Measurements from ENCODE around the gene RPGRIP1L. TPM values are rescaled to one million over a fixed set of nuclear protein-coding genes. Genes with fewer than 3 reads are reported as not detected.

Gene RPGRIP1L
- total and polyA plus RNA-seq, 2 of the 13 experiments (the other 11 are each of a cell fraction or from before 2014, with no cell fraction given): 5.0 to 13.5 TPM

GRCh38 chr16:53549970-53550690 lies 153.5 kb downstream of the RPGRIP1L start (continued):
- TF ChIP-seq ARID5B (CRISPR knock-in tag; IDR thresholded peaks at IDR 0.05): peak; percentile 48; the same call in 1 of the 2 replicates
- TF ChIP-seq ZNF350 (CRISPR knock-in tag; IDR thresholded peaks at IDR 0.05; ENCODE audit: borderline replicate concordance, low read depth): 0 out of 2 replicates have a peak, but pooled peaks have one; percentile 28
- TF ChIP-seq ZZZ3 (CRISPR knock-in tag; IDR thresholded peaks at IDR 0.05; ENCODE audit: borderline replicate concordance): 0 out of 2 replicates have a peak, but pooled peaks have one; percentile 19
- 0 out of 2 replicates have a peak, but pooled peaks have one; percentile 46 for TF ChIP-seq ZNF44 (CRISPR knock-in tag; IDR thresholded peaks at IDR 0.05)
- TF ChIP-seq ZNF547 (CRISPR knock-in tag; IDR thresholded peaks at IDR 0.05): 0 out of 2 replicates have a peak, but pooled peaks have one; percentile 27
- TF ChIP-seq CEBPG (CRISPR knock-in tag; IDR thresholded peaks at IDR 0.05): 0 out of 2 replicates have a peak, but pooled peaks have one; percentile 15
- peak; percentile 75 for TF ChIP-seq RNF2 (conservative IDR thresholded peaks at IDR 0.05; ENCODE audit: low read depth)
- no peak for TF ChIP-seq ZNF550 (CRISPR knock-in tag; IDR thresholded peaks at IDR 0.05; ENCODE audit: borderline replicate concordance)
- 0 out of 2 replicates have a peak, but pooled peaks have one; percentile 14 for TF ChIP-seq DRAP1 (CRISPR knock-in tag; IDR thresholded peaks at IDR 0.05)
- TF ChIP-seq ZNF331 (CRISPR knock-in tag; IDR thresholded peaks at IDR 0.05): 0 out of 2 replicates have a peak, but pooled peaks have one; percentile 23
- TF ChIP-seq ATF2 (CRISPR knock-in tag; IDR thresholded peaks at IDR 0.05): 0 out of 2 replicates have a peak, but pooled peaks have one; percentile 33
- no peak for TF ChIP-seq ZNF674 (CRISPR knock-in tag; IDR thresholded peaks at IDR 0.05; ENCODE audit: low read depth)
- TF ChIP-seq ZNF136 (CRISPR knock-in tag; IDR thresholded peaks at IDR 0.05; ENCODE audit: low read depth): 0 out of 2 replicates have a peak, but pooled peaks have one; percentile 75
- peak; percentile 34; the same call in 1 of the 2 replicates for TF ChIP-seq PITX1 (CRISPR knock-in tag; IDR thresholded peaks at IDR 0.05)
- peak; percentile 16; the same call in 1 of the 2 replicates for TF ChIP-seq ETV6 (CRISPR knock-in tag; conservative IDR thresholded peaks at IDR 0.05)
- TF ChIP-seq NFAT5 (CRISPR knock-in tag; IDR thresholded peaks at IDR 0.05): no peak
- no peak for TF ChIP-seq ZNF205 (CRISPR knock-in tag; IDR thresholded peaks at IDR 0.05)
